HG03060 (cell line): ENCODE results near the gene KRTAP20-4.

Experiments used
- ATAC-seq: cut with Tn5 transposase; IDR thresholded peaks from one replicate; pipeline ENCODE4 v1.9.1; 2021; ENCODE audit warnings: low read depth, moderate number of reproducible peaks; ENCODE audit not compliant: unreplicated experiment

Gene KRTAP20-4

GRCh38 chr21:30646904-30647414 is 26.5 kb downstream of the KRTAP20-4 start:
- ATAC-seq: no peak

- ATAC-seq: no peak
These were observed 32.5 kb downstream of the KRTAP20-4 start for GRCh38 chr21:30652891-30653290.

- ATAC-seq: no peak
These were observed 48.3 kb downstream of the KRTAP20-4 start for GRCh38 chr21:30668776-30669175.
